ENCODE data around the gene CPLX1.
"Not testable (repeated sequence)": the region's sequence is repeated elsewhere in the genome, so short reads cannot be mapped to it uniquely, and the experiment has no call there.

CPLX1 gene

DNA sequence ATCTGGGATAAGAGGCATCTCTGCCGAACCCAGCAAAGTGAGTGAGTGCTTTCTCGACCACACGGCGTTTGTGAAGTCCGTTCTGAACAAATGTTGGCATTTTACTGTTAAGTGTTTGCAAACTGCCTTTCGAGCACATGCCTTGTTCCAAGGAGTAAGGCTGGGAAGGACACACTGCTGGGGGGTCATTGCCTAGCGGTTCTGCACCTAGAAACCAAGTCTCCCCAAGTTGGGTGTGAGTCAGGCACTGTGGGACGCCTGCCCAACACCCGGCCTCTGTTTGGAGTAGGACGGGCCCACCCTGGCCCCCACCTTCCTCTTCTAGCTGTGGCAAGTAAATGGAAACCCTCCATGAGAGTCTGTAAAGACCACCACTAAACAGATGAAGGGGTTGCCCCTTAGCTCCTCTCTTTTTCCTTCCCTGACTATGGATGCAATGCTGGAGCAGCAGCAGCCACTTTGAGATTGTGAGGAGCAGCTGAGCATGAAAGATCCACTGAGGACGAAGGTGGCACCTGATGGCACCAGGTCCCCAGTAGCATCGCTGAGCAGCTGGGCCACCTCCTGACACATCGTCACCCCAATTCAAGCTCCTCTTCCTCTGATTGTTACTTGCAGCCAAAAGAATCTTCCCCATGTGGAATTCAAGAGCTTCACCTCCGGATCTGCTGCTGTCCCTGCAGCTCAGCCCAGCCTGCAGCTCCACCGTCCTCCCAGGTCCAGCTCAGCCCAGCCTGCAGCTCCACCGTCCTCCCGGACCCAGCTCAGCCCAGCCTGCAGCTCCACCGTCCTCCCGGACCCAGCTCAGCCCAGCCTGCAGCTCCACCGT lies 6.3 kb downstream of the CPLX1 start:
- no peak for DNase-seq

GRCh38 chr4:818106-818921 lies 7.6 kb downstream of the CPLX1 start:
- DNase-seq = no peak

DNA sequence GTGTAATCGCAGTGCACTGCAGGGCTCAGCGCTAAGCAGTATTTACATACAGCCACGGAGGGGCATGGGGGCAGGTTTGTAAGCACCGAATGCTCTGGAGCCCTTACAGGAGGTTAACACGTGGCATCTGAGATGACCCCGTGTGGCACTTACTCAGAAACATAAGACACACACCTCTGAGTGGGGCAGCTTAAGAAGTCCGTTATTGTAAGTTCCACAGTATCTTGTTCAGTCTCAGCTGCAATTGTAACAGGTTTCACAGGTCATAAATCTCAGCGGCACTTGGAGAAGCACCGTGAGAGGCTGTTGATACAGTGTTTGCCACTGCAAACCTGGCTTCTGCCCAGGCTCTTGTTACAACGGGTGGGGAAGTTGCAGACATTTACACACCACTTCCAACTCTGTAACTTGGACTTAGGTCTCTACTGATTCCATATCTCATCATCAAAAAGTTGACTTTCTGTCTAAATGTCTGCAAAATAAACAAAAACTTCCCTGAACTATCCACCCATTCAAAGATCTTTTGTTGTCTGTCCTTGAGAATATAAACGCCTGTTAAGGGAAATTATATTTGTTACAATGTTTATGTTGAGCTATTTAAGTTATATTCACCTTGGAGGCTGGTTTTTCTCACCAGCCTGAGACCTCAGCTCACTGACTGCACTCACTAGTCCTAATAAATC lies 10.3 kb downstream of the CPLX1 start:
- DNase-seq = no peak

- no peak for DNase-seq
Measured at GRCh38 chr4:814312-814850, 11.5 kb downstream of the CPLX1 start.

- DNase-seq = no peak
Measured at GRCh38 chr4:813900-814299, 12.0 kb downstream of the CPLX1 start.

DNA sequence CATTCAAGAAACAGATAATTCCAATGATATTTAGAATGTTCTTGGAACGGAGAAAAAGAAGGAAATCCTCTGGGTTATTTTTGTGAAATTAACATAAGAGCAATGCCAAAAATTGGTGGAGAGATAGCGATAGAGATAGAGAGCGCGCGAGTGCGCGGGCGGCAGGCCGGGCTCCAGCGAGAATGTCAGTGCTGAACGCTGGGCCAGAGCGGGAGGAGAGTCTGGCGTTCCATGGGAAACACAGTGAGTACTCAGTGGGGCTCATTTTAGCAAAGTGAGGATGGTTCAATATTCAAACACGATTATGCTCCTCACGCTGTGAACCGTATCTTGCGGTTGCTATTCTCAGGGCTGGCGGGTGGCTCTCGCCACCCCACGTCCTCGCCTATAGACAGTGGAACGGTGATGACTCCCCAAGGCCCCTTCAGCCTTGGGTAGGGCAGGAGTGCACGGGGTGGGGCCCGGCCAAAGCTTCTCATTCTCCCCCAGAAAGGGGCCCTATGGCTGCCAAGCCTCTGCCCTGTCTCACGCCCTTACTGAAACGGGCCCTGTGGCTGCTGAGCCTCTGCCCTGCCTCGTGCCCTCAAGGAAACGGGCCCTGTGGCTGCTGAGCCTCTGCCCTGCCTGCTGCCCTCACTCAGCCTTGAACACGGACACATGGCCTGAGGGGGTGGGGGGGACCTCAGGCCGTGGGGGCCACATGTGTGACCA lies 16.9 kb downstream of the CPLX1 start:
- no peak for DNase-seq

DNA sequence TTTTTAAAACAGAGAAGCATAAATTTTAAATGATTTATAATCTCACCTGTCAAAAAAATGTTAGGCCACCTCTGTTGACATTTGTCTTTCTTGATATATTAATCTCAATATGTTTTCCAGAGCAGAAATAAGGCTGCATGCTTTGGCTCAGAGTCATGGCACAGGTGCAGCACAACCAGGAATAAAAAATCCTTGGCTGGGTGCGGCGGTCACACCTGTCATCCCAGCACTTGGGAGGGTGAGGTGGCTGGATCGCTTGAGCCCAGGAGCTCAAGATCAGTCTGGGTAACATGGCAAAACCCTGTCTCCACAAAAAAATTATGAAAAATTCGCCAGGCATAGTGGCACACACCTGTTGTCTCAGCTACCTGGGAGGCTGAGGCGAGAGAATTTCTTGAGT lies 18.1 kb downstream of the CPLX1 start:
- no peak for DNase-seq

DNA sequence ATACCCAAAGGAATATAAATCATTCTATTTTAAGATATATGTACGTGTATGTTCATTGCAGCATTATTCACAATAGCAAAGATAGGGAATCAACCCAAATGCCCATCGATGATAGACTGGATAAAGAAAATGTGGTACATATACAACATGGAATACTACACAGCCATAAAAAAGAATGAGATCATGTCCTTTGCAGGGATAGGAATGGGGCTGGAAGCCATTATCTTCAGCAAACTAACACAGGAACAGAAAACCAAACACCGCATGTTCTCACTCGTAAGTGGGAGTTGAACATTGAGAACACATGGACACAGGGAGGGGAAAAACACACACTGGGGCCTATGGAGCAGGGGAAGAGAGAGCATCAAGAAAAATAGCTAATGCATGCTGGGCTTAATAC lies 18.9 kb downstream of the CPLX1 start:
- not testable (repeated sequence) for DNase-seq

- no peak for DNase-seq
Measured at GRCh38 chr4:804804-805203, 21.1 kb downstream of the CPLX1 start.

- DNase-seq = no peak
Measured at GRCh38 chr4:803884-804283, 22.0 kb downstream of the CPLX1 start.

DNA sequence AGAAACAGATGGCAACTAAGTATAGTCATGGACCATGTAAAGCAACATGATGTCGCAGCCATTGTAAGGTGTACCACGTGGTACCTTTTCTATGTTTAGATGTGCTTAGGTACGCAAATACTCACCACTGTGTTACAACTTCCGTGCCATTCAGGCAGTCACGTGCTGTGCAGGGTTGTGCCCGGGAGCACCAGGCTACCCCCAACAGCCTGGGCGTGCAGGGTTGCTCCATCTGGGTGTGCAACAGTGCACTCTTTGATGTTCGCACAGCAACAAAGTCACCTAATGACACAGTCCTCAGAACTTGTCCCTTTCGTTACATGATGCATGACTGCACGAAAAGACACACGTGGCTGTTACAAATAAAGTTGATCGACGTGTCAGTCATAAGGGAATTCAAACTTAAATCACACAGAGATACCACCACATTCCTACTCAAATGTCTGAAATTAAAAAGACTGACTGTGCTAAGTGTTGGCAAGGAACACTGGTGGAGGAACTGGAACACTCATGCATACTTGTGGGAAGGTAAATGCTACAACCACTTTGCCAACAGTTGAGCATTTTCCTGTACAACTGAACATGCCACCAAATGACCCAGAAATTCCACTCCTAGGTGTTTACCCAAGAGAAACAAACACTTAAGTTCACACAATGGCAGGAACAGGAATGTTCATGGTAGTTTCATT lies 24.3 kb downstream of the CPLX1 start:
- no peak for DNase-seq

DNA sequence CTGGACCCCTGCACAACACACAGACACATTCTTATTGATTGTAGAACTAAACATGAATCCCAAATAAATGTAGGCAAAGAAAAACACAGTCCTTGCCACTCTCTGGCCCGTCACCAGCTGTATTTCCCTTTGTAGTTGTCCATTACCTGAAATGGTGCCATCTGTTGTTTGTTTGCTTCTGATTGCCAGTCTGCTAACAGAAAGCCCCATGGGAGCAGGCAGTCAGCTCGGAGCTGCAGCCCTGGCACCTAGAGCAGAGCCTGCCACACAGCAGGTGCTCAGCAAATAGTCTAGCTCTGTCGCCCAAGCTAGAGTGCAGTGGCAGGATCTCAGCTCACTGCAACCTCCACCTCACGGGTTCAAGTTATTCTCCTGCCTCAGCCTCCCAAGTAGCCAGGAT lies 28.9 kb downstream of the CPLX1 start:
- DNase-seq = no peak

GRCh38 chr4:796206-796605 lies 29.7 kb downstream of the CPLX1 start:
- DNase-seq = no peak

- no peak for DNase-seq
Measured at GRCh38 chr4:795726-796119, 30.2 kb downstream of the CPLX1 start.

- no peak for DNase-seq
Measured at GRCh38 chr4:794900-795725, 30.8 kb downstream of the CPLX1 start.

DNA sequence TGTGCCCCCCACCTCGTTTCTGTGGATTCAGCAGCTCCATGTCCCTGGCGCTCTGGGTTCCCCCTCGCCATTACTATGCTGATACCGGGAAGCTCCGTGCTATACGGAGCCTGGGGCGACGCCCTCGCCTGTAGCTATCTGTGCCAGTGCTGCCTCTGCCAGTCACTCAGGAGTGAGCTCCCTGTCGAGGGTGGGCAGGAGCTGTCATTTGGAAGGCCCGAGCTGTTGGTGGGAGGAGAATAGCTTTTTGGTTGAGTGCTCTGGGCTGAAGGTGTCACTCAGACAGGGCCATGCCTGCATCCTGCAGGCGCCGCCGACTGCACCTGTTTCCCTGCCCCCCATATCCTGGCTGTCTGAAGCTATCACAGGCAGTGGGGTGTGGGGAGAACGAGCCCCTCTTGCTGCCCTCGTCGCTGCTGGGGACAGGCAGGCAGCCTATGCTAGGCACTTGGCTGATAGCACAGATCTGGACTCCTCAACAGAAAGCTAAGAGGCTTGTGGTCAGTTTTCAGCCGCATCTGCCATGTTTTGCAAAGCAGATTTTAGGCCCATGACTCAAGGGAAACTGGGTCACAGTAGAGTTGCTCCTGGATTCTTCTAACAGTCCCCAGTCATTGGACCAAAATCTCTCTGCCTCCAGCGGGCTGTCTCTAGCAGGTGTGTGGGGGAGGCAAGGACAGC lies 31.8 kb downstream of the CPLX1 start:
- DNase-seq = no peak

GRCh38 chr4:793093-793861 lies 32.7 kb downstream of the CPLX1 start:
- no peak for DNase-seq

DNA sequence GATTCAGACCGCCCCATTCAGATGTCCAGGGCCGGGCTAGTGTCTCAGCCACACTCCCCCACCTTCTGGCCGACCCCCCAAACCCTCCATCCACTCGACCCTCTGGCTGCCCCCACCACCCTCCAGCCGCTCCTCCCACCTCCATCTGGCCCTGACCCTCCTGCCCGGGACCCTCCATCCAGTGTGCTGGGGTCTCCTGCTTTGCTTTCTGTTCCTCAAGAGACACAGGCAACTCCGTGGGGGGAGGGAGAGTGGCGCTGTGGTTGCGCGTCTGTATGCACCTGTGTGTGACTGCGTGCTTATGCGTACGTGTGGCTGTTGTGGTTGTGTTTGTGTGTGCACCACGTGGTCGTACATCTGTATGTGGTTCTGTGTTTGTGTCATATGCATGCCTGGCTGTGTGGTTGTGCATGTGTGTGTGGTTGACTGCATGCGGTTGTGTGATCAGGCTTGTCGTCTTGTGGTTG lies 33.3 kb downstream of the CPLX1 start:
- DNase-seq = no peak

- peak; percentile 73 for DNase-seq
Measured at GRCh38 chr4:791898-792625, 33.9 kb downstream of the CPLX1 start.

All from right hindlimb (tissue), 1 donor.